Activated CD4-positive, CD25-positive, alpha-beta regulatory T cell (primary cell): ENCODE measurements around the gene DAAM2.

Experiments used
- DNase-seq, 4 experiments: peaks; one replicate each; lab custom pipeline; 2025; lab: John Stamatoyannopoulos, UW

DAAM2 gene

DNA sequence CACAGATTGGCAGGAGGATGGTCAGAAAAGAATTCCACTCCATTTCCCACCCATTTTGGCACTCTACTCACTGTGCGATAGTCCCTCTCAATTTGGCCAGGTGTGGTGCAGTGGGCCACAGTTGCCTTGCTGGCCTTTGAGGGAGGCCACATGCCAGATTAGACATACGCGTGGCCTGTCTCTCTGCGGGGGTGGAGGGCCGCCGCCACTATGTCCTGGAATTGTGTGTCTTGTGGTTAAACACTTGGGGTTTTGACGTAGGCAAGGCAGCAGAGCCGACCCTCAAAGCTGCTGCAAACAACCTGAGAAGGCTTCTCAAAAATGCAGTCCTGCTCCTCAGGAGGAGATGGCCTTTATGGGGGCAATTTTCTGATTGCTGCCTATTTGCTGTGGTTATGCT lies 4.9 kb upstream of the DAAM2 start:
- no peak for DNase-seq

GRCh38 chr6:39790772-39791171 lies 1.4 kb upstream of the DAAM2 start:
- no peak for DNase-seq

- no peak for DNase-seq
Measured at GRCh38 chr6:39791311-39791710, 865 bp upstream of the DAAM2 start.

DNA sequence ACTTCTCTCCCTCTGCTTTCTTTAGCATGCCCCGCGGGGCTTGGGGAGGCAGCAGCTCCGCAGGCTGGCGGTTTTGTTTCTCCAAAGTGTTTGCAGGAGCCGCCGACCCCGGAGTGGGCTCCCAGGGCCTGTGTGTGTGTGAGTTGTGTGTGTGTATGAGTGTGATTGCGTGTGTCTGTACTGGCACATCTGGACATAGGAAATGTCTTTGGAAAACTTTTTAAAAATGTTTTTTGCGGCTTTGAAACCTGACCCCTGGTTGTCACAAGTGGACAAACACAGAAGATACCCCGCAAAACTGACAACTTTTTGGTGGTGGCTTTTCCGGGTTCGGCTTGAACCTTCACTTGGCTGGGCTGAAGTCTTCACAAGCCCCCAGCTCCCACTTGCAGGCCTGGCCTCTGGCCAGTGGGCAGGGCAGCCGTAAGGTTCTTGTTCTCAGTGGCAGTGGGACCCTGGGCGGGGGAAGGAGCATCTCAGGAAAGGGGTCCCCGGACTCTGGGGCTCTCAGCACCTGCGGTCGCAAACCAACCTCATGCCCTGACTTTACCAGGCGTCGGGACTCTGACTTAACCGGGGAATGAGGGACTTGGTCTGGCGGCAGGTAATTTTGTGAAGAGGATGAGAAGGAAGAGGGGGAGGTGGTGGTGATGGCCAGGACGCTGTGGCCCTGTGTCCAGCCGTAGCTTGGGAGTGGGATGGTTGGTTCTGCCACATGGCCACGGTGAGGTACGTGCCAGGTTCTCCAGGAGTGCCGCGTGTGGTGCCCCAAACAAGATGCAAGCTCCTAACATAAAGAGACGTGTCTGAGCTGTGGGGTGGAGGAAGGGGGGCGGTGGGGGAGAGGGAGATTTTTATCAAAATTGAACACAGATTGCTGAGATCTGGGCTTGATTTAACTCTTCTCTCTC lies 619 bp downstream of the DAAM2 start:
- DNase-seq = no peak

DNA sequence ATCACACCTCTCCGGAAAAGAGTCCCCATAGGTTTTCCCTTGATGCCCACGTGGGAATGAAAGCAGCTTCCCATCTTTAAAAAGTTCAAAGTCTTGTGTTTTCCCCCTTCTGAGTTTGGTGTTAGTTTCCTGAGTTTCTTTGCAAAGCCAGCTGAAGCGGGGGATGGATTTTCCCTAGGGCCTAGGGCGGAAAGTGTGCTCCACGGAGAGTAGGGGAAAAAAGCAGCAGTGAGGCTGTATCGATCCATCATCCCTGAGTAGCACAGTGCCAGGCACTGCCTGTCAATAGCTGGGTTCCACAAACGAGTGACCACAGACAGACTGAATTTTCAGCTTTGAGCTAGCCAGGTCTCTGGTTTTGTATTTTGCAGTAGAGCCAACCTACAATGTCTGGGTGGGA lies 1.3 kb downstream of the DAAM2 start:
- DNase-seq = no peak

- no peak for DNase-seq
Measured at GRCh38 chr6:39794231-39794630, 2.1 kb downstream of the DAAM2 start.

DNA sequence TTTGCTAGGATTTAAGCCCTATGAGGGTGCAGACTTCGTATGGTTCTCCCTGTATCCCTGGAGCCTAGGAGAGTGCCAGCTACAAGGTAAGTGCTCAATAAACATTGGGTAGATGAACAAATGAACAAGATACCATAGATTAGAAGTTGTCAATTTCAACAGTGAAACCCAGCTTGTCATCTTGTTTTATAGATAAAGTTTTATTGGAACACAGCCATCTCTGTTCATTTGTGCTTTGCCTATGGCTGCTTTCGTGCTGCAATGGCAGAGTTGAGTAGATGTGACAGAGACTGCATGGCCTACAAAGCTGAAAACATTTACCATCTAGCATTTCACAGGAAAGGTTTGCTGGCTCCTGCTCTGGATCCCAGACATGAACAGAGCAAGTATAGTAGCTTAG lies 5.6 kb downstream of the DAAM2 start:
- DNase-seq = no peak

DNA sequence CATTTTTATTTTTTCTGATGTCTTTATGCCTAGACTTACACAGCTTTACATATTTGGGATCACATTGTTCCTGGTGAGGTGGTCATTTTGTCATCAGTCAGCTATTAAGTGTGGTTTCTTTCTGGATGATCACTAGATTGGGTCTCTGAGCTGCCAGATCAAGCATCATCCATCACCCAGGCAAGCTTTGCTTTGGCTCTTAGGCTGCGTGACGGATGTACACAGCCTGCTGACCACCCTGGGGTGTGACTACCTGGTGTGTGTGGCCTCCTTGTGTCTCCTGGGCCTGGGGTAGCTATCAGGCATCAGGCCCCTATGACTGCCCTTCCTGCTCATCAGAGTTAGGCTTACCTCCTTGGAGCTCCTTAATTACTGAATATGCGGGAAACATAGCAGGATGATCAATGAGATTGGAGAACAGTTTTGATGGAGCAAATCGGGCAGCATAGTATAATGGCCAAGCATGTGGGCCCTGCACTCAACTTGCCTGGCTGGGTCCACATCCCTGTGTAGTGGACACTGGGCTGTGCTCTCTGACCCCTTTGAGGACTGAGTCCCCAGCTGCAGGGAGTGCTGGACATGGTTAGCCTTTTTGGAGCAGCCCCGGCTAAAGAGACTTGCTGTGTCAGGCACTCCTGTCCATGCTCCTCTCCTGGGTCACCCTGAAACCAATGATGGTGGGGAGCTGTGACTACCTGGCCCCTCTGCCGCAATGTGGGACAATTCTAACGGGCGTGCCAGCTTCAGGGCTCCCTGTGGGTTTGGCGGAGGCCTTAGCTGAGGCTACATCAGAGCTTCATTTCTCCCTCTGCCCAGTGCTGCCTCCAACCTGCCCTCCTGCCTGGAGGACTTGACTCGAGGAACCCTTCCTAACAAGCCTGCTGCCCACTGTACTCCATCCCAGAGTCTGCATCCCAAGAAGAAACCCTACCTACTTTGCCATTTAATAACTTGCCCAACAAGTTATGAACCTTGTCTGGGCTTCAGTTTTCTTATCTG lies 8.2 kb downstream of the DAAM2 start:
- DNase-seq = no peak

DNA sequence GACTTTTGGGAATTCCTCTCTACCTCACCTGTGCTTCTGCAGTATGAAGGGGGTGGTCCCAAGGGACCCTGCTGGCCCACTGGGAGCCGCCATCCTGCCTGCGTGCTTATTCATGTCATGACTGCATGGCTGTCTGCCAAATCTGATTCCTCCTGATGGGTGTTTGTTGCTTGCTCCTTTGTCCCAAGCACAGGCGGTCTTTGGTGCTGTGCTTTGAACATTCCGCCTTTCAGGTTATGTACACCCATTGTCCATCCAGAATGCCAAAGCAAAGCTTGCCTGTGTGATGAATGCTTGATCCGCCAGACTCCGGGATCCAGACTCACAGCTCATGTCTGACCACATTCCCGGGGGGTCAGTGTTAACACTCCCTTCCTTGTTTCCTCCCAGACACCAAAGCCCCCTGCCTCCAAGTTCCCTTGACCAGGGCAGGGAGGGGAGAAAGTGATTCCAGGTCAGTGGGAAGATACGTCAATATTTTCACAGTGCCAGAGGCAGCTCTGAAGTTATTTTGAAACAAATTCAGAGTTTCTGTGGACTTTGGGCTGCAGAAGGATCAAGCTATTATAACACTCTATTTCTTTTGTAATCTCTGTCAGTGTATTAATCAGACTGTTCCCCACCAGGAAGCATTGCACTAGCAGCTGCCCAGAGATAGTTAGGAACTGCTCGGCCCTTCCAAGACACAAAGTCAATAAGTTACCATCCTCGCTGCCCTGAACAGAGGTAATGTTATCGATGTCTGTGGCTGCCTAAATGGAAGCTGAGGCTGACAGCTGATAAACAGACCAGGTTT lies 9.5 kb downstream of the DAAM2 start:
- DNase-seq = no peak

DNA sequence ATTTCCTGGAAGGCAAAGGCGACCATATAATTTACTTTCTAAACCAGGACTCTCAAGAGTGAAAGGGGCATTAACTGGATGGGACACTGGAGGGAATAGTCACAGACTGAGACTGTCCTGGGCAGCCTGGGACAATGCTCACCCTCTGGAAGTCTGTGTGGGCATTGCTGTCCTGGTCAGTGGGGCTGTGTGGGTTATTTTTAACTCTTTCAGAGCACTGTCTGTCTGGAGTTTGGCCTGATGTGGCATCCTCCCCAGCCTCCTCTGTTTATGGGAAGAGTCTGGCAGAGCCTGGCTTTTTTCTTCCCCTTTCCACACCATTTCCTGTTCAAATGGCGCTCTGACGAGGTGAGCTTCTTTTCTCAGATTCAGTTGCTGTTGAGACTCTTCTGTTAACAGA lies 11.7 kb downstream of the DAAM2 start:
- DNase-seq = no peak

- DNase-seq = no peak
Measured at GRCh38 chr6:39804466-39805065, 12.4 kb downstream of the DAAM2 start.

GRCh38 chr6:39806278-39806677 lies 14.1 kb downstream of the DAAM2 start:
- no peak for DNase-seq

DNA sequence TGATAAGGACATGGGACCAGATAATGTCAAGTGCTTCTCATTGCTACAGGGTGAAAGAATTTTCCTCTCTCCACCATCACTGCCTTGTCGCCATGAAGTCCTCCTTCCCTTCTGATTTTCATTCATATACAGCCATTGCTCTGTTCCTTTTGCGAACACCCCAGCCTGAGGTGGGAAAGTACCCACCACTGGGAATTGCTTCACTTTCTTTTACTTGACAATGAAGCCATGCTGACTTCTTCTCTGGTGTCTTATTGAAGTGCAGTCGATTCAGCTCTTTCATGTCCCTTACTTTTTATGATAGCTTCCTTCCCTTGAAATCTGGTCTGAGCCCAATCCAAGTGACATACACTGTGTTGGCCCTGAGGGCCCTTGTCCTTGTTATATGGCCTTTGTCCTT lies 16.2 kb downstream of the DAAM2 start:
- no peak for DNase-seq

- DNase-seq = no peak
Measured at GRCh38 chr6:39808964-39809363, 16.8 kb downstream of the DAAM2 start.

DNA sequence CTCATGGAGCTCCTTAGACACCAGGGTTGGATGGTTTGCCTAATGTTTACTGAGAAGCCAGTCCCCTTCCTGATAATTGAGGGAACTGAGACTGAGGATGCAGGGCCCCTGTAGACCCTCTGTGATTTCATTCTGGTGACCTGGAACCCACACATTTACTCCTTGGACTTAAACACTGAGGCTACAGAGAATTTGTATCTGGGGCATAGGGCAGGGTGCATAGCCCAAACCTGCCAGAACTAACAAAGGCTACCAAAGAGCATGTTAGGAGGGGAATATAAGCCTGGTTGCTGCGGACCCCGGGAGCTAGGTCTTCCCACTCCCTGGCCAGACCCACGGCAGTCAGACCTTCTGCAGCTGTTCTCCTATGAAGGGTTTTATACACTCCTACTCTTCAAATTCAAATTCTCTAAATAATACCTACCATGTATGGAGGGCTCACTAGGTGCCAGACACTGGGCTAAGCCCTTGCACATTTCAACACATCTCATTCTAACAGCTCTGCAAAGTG lies 19.7 kb downstream of the DAAM2 start:
- DNase-seq = no peak

- no peak for DNase-seq
Measured at GRCh38 chr6:39812496-39812852, 20.3 kb downstream of the DAAM2 start.

DNA sequence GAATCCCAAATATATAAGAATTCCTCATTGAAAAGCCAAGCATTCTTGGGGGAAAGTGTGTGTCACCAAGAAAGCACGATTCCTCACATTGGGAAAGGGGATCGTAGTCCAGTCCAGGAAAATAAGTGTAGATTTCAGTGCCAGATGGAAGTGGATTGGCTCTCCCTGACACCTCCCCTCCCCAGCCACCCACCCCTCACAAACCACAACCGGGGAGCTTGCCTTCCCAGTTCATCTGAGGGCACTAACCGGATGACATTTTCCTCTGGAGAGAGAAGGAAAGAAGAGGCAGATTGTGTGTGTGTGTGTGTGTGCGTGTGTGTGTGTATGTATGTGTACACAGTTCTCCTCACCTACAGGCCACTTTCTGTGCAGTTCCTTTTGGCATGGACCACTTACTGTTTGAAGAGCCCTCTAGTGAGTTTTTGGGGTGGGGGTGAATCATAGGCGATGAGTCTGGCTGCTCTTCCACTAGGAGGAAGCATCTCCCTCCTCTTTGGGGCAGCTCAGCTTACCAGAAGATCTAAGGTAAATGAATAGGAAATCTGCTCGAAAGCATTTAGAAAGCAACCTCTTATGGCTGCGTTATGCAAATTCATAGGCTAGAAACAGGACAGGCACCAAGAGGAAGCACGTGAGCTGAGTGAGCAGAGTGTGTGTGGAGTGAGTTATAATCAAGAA lies 20.8 kb downstream of the DAAM2 start:
- no peak for DNase-seq

GRCh38 chr6:39814236-39814635 lies 22.1 kb downstream of the DAAM2 start:
- DNase-seq = no peak

DNA sequence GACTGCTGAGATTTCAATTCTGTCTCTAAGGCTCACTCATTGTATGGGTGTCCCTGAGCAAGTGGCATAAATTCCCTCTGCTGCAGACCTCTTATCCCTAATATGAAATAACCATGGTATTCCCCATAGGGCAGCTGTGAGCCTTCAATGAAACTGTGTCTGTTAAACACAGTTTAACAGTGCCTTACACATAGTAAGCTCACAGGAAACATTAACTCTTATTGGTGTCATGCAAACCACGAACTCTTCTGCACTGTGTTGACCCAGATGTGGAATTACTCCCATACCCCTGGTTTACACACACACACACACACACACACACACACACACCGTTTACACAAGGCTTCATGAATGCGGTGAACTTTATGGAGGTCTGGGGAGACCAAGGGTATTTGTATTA lies 23.2 kb downstream of the DAAM2 start:
- no peak for DNase-seq

DNA sequence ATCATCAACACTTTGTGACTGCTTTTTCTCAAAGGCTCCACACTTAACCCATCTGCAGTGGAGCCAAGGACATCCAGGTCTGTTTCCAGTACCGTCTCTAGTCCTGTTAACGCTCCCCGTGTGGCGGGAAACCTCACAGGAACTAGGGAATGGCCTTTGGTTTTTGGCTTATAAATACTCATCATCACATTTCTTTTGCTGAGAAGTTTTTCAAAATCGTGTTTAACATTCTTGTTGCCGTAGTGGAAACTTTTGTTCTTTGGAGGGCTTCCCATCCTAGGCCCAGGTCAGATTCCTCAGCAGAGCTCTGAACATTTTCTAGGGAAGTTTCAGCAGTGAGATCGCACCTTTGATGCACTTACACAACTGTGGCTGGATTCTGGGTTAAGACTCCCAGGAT lies 24.6 kb downstream of the DAAM2 start:
- no peak for DNase-seq

GRCh38 chr6:39818695-39819094 lies 26.5 kb downstream of the DAAM2 start:
- DNase-seq = no peak
